VCaP (cell line): Measurements from ENCODE around the gene UNC45A.
A peak's percentile ranks its signal among the peaks of the same experiment; 100 is the strongest.

Source experiments
- H3K27ac ChIP-seq: fragments of 450-650 bp; 2 replicates; pipeline ENCODE4 v1.5.1; 2017
- TF ChIP-seq, protein P1 (sequence below): fragments of 450-650 bp; conservative IDR thresholded peaks from 2 replicates; pipeline ENCODE4 v1.5.1; 2017; ENCODE audit warnings: mild to moderate bottlenecking, moderate library complexity

UNC45A gene

GRCh38 chr15:90901175-90902039, 33.7 kb upstream of the UNC45A start:
- H3K27ac ChIP-seq = peak overlapping the region; percentile 99
- TF ChIP-seq, protein P1, sequence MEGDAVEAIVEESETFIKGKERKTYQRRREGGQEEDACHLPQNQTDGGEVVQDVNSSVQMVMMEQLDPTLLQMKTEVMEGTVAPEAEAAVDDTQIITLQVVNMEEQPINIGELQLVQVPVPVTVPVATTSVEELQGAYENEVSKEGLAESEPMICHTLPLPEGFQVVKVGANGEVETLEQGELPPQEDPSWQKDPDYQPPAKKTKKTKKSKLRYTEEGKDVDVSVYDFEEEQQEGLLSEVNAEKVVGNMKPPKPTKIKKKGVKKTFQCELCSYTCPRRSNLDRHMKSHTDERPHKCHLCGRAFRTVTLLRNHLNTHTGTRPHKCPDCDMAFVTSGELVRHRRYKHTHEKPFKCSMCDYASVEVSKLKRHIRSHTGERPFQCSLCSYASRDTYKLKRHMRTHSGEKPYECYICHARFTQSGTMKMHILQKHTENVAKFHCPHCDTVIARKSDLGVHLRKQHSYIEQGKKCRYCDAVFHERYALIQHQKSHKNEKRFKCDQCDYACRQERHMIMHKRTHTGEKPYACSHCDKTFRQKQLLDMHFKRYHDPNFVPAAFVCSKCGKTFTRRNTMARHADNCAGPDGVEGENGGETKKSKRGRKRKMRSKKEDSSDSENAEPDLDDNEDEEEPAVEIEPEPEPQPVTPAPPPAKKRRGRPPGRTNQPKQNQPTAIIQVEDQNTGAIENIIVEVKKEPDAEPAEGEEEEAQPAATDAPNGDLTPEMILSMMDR = no peak

DNA sequence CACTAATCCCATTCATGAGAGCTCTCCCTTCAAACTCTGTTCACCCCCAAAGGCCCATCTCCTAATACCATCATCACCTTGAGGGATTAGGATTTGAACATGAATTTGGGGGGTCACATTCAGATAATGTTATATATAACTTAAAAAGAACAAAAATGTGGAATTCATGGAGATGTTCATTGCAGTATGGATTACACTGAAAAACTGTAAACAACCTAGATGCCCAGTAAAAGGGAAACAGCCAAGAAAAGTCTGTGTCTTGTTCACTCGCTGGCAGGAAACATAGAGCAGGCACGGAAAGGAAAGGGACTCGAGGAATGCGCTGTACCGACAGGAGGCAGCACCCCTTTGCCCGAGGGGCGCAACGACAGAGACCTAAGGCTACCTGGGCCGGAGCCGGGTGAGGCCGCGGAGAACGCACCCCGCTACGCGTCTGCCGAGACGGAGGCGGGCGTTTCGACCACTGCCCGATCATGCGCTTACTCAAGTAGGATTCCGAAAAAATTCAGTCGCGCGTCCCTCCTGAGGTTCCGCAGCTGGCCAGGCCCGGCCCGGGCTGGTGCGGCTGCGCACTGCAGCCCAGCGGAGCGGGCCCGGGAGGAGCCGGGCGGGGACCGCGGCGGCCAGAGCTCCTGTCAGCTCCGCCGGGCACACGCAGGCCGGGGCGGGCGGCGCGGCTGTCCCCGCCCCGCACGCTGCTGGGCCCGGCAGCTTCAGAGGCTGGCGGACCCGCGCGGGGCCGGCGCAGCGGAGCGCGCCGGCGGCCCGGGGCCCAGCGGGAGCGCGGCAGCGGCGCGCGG, 32.8 kb upstream of the UNC45A start:
- peak overlapping the region; percentile 99 for H3K27ac ChIP-seq
- TF ChIP-seq, protein P1 = peak; percentile 83

DNA sequence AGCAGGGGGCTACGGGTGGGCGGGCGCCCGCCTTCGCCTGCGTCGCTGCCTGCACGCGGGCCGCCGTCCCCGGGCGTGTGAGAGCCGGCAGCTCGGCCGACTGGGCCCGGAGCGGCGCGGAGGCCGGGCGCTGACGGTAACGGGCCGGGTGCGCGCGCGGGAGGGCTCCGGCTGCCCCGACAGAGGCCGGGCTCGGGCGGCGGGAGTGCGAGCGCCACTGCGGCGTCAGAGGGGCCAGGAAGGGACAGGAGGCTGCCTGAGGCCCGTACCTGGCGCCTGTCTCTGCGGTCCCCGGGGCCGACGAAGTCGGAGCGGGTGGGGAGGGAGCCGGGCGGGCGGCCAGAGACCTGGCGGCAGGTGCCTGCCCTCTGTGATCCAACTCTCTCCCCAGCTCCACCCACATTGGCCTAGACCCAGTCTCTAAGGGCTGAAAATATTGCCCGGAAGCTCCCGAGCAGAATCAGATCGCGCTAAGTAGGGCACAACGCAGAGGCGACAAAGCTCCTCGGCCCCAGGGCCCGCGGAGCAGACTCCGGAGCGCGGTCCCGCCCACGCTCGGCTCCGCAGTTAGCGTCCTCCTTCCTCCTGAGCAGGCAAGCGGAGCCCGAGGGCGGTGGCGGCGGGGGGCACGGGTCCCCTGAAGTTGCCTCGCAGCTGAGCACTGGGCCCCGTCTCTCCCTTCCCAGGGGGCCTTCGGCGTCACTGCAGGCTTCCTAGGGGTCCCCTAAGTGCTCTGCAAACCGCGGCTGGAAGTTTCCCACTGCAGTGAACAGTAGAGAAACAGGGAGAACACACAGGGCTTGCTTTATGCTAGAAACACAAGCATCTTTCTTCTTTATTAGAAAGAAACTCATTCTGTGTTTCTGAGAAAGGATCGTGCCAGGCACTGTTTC, 32.0 kb upstream of the UNC45A start, which contains the start of gene MAN2A2:
Gene MAN2A2, plus strand, starts transcription at position 463 of the 893 bp plus-strand sequence. CDS start 906 bp downstream, outside the sequence.
- peak within 1 kb of the TSS; percentile 99 for H3K27ac ChIP-seq
- TF ChIP-seq, protein P1 = no peak

GRCh38 chr15:90903733-90904536, 31.1 kb upstream of the UNC45A start:
- TF ChIP-seq, protein P1 = peak; percentile 61
- H3K27ac ChIP-seq = peak overlapping the region; percentile 99

- TF ChIP-seq, protein P1 = no peak
- H3K27ac ChIP-seq = peak overlapping the region; percentile 99
Measured at GRCh38 chr15:90904746-90905145, 30.3 kb upstream of the UNC45A start.

- H3K27ac ChIP-seq = peak overlapping the region; percentile 99
- TF ChIP-seq, protein P1 = no peak
Measured at GRCh38 chr15:90905306-90906180, 29.5 kb upstream of the UNC45A start.
